WTC11 (cell line): ENCODE results near the gene PCBD2. TPM values are rescaled to one million over a fixed set of nuclear protein-coding genes. Genes with fewer than 3 reads are reported as not detected.

Experiments
- ATAC-seq: fragments of 200-7000 bp; cut with Tn5 transposase; 2 replicates; pipeline ENCODE4 v1.10.0; 2021; ENCODE audit warnings: mild to moderate bottlenecking, moderate library complexity
- CTCF ChIA-PET: fragments of 300-600 bp; sonication (Branson Sonifier 250); formaldehyde crosslinking; loops from one replicate; lab custom pipeline; 2021; ENCODE audit warnings: antibody characterized with exemption; lab: Charles Lee
- POLR2A ChIA-PET: fragments of 350-600 bp; sonication (Branson Sonifier 250); formaldehyde crosslinking; loops from one replicate; lab custom pipeline; 2021; ENCODE audit warnings: antibody characterized with exemption; lab: Charles Lee
- DNase-seq: peaks from one replicate; pipeline ENCODE4 v3.0.0; 2021; ENCODE audit warnings: low spot score
- H3K27ac Mint-ChIP-seq: 2 replicates; pipeline ENCODE4 v1.8.0; 2021; ENCODE audit warnings: mixed read lengths
- H3K27me3 Mint-ChIP-seq: 2 replicates; pipeline ENCODE4 v1.8.0; 2021; ENCODE audit warnings: low read depth, mild to moderate bottlenecking, moderate library complexity, mixed read lengths
- H3K36me3 Mint-ChIP-seq: 2 replicates; pipeline ENCODE4 v1.8.0; 2021; ENCODE audit warnings: mixed read lengths
- H3K4me1 Mint-ChIP-seq: 2 replicates; pipeline ENCODE4 v1.8.0; 2022; ENCODE audit warnings: mixed read lengths
- H3K4me3 Mint-ChIP-seq: 2 replicates; pipeline ENCODE4 v1.8.0; 2021; ENCODE audit warnings: mild to moderate bottlenecking, moderate library complexity, mixed read lengths
- H3K9me3 Mint-ChIP-seq: 2 replicates; pipeline ENCODE4 v1.8.0; 2021; ENCODE audit warnings: mixed read lengths
- E2F4 ChIP-seq: sonication (generic); formaldehyde crosslinking; IDR thresholded peaks from 2 replicates; pipeline ENCODE4 v1.8.1; 2022; ENCODE audit warnings: low read depth, mild to moderate bottlenecking, moderate library complexity, missing genetic modification reagents, borderline replicate concordance
- FOXP4 ChIP-seq: sonication (generic); formaldehyde crosslinking; IDR thresholded peaks from 2 replicates; pipeline ENCODE4 v1.8.0; 2022; ENCODE audit warnings: mild to moderate bottlenecking, missing genetic modification reagents
- GABPB1 ChIP-seq: sonication (generic); formaldehyde crosslinking; IDR thresholded peaks from 2 replicates; pipeline ENCODE4 v1.8.1; 2023; ENCODE audit warnings: mild to moderate bottlenecking, missing genetic modification reagents
- GTF2I ChIP-seq: fragments of 250-450 bp; sonication (Bioruptor Pico); conservative IDR thresholded peaks from 2 replicates; pipeline ENCODE4 v1.4.0; 2021; ENCODE audit warnings: mild to moderate bottlenecking
- HMGA2 ChIP-seq: fragments of 250-450 bp; sonication (Bioruptor Pico); IDR thresholded peaks from 2 replicates; pipeline ENCODE4 v1.4.0; 2021; ENCODE audit warnings: mild to moderate bottlenecking, moderate library complexity
- IRF1 ChIP-seq: sonication (generic); formaldehyde crosslinking; IDR thresholded peaks from 2 replicates; pipeline ENCODE4 v1.8.0; 2023; ENCODE audit warnings: missing genetic modification reagents
- JUN ChIP-seq: sonication (generic); formaldehyde crosslinking; IDR thresholded peaks from 2 replicates; pipeline ENCODE4 v1.8.0; 2023; ENCODE audit warnings: mild to moderate bottlenecking, missing genetic modification reagents
- NFYB ChIP-seq: sonication (generic); formaldehyde crosslinking; conservative IDR thresholded peaks from 2 replicates; pipeline ENCODE4 v1.8.0; 2022; ENCODE audit warnings: low read depth, missing genetic modification reagents
- NR1H2 ChIP-seq: sonication (generic); formaldehyde crosslinking; IDR thresholded peaks from 2 replicates; pipeline ENCODE4 v1.9.0; 2021; ENCODE audit warnings: mild to moderate bottlenecking, moderate library complexity, missing genetic modification reagents
- NR3C1 ChIP-seq: sonication (generic); formaldehyde crosslinking; conservative IDR thresholded peaks from 2 replicates; pipeline ENCODE4 v1.8.1; 2023; ENCODE audit warnings: low read depth, mild to moderate bottlenecking, missing genetic modification reagents
- PRRX2 ChIP-seq: fragments of 250-450 bp; sonication (Bioruptor Pico); IDR thresholded peaks from 2 replicates; pipeline ENCODE4 v1.8.0; 2021; ENCODE audit warnings: mild to moderate bottlenecking
- RELA ChIP-seq: sonication (generic); formaldehyde crosslinking; IDR thresholded peaks from 2 replicates; pipeline ENCODE4 v1.8.1; 2022; ENCODE audit warnings: missing genetic modification reagents, mild to moderate bottlenecking, borderline replicate concordance
- TP53 ChIP-seq: sonication (generic); formaldehyde crosslinking; IDR thresholded peaks from 2 replicates; pipeline ENCODE4 v1.8.1; 2023; ENCODE audit warnings: mild to moderate bottlenecking, missing genetic modification reagents
- ZNF121 ChIP-seq: sonication (generic); formaldehyde crosslinking; IDR thresholded peaks from 2 replicates; pipeline ENCODE4 v1.8.0; 2023; ENCODE audit warnings: missing genetic modification reagents
- ZNF219 ChIP-seq: sonication (generic); formaldehyde crosslinking; IDR thresholded peaks from 2 replicates; pipeline ENCODE4 v1.8.0; 2023; ENCODE audit warnings: missing genetic modification reagents, mild to moderate bottlenecking, borderline replicate concordance
- ZNF232 ChIP-seq: sonication (generic); formaldehyde crosslinking; IDR thresholded peaks from 2 replicates; pipeline ENCODE4 v1.8.0; 2022; ENCODE audit warnings: mild to moderate bottlenecking, missing genetic modification reagents
- ZNF423 ChIP-seq: fragments of 250-450 bp; sonication (Bioruptor Pico); IDR thresholded peaks from 2 replicates; pipeline ENCODE4 v2.1.2; 2022; ENCODE audit warnings: mild to moderate bottlenecking, moderate library complexity
- total RNA-seq: library from RNA; stranded (reverse); gene quantifications from 3 replicates; pipeline ENCODE4 v1.2.3, GENCODE V29; 2021
- TF ChIP-seq, protein P1 (sequence below): sonication (generic); formaldehyde crosslinking; conservative IDR thresholded peaks from 2 replicates; pipeline ENCODE4 v1.8.1; 2023; ENCODE audit warnings: mild to moderate bottlenecking, low read depth, missing genetic modification reagents, moderate library complexity
- TF ChIP-seq, protein P2 (sequence below): sonication (generic); formaldehyde crosslinking; IDR thresholded peaks from 2 replicates; pipeline ENCODE4 v1.8.1; 2022; ENCODE audit warnings: mild to moderate bottlenecking, missing genetic modification reagents, moderate library complexity, borderline replicate concordance

Gene PCBD2
- total RNA-seq, 1 experiment from 2014 or later: 9.9 TPM

- H3K36me3 Mint-ChIP-seq: peaks cover 3% of the 10 kb centered on the region; the same call in 1 of the 2 replicates
- CTCF ChIA-PET: no interaction called here
- H3K4me3 Mint-ChIP-seq: no peak overlapping the region
- H3K27me3 Mint-ChIP-seq: no peaks in the 10 kb centered on the region
- POLR2A ChIA-PET: no interaction called here
- no peak for DNase-seq
- no peak for ATAC-seq
- H3K9me3 Mint-ChIP-seq: no peaks in the 10 kb centered on the region
- no peak overlapping the region for H3K27ac Mint-ChIP-seq
- TF ChIP-seq GABPB1 (CRISPR knock-in tag) (peak; percentile 76; the same call in 1 of the 2 replicates), RELA (CRISPR knock-in tag) (no peak)
- no peaks in the 10 kb centered on the region for H3K4me1 Mint-ChIP-seq
Measured at GRCh38 chr5:134964359-134965270, 59.7 kb downstream of the PCBD2 start.

GRCh38 chr5:134965271-134965825, 60.4 kb downstream of the PCBD2 start:
- Mint-ChIP-seq H3K4me3 (no peak overlapping the region), H3K27ac (no peak overlapping the region), H3K27me3 (no peaks in the 10 kb centered on the region), H3K36me3 (peaks cover 3% of the 10 kb centered on the region; the same call in 1 of the 2 replicates), H3K4me1 (no peaks in the 10 kb centered on the region), H3K9me3 (no peaks in the 10 kb centered on the region)
- ChIA-PET CTCF (no interaction called here), POLR2A (no interaction called here)
- TF ChIP-seq FOXP4 (CRISPR knock-in tag) (no peak), ZNF232 (CRISPR knock-in tag) (no peak), GTF2I (no peak), NR3C1 (CRISPR knock-in tag) (no peak), ZNF121 (CRISPR knock-in tag) (no peak), HMGA2 (no peak), E2F4 (no peak), IRF1 (CRISPR knock-in tag) (no peak), NFYB (no peak), ZNF219 (CRISPR knock-in tag) (no peak), NR1H2 (CRISPR knock-in tag) (no peak), ZNF423 (CRISPR knock-in tag) (no peak), JUN (CRISPR knock-in tag) (no peak), TP53 (no peak), PRRX2 (CRISPR knock-in tag) (no peak)
- TF ChIP-seq, protein P1, sequence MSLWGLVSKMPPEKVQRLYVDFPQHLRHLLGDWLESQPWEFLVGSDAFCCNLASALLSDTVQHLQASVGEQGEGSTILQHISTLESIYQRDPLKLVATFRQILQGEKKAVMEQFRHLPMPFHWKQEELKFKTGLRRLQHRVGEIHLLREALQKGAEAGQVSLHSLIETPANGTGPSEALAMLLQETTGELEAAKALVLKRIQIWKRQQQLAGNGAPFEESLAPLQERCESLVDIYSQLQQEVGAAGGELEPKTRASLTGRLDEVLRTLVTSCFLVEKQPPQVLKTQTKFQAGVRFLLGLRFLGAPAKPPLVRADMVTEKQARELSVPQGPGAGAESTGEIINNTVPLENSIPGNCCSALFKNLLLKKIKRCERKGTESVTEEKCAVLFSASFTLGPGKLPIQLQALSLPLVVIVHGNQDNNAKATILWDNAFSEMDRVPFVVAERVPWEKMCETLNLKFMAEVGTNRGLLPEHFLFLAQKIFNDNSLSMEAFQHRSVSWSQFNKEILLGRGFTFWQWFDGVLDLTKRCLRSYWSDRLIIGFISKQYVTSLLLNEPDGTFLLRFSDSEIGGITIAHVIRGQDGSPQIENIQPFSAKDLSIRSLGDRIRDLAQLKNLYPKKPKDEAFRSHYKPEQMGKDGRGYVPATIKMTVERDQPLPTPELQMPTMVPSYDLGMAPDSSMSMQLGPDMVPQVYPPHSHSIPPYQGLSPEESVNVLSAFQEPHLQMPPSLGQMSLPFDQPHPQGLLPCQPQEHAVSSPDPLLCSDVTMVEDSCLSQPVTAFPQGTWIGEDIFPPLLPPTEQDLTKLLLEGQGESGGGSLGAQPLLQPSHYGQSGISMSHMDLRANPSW (CRISPR knock-in tag): no peak
- TF ChIP-seq, protein P2, sequence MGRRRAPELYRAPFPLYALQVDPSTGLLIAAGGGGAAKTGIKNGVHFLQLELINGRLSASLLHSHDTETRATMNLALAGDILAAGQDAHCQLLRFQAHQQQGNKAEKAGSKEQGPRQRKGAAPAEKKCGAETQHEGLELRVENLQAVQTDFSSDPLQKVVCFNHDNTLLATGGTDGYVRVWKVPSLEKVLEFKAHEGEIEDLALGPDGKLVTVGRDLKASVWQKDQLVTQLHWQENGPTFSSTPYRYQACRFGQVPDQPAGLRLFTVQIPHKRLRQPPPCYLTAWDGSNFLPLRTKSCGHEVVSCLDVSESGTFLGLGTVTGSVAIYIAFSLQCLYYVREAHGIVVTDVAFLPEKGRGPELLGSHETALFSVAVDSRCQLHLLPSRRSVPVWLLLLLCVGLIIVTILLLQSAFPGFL (CRISPR knock-in tag): no peak
- ATAC-seq: no peak
- DNase-seq: no peak
